Subcutaneous adipose tissue (tissue), 4 donors: ENCODE data around the gene PRR13. TPM values are rescaled to one million over a fixed set of nuclear protein-coding genes. Genes with fewer than 3 reads are reported as not detected.

Experiments
- CTCF ChIP-seq: fragments of 450-650 bp; IDR thresholded peaks from one replicate; pipeline ENCODE4 v1.5.1; 2016; ENCODE audit warnings: low read depth, mild to moderate bottlenecking, control low read depth, antibody characterized with exemption, moderate library complexity
- total RNA-seq, 4 donors: library from RNA; depleted of rRNA; stranded (reverse); fragments of >200 nt; gene quantifications; one replicate each; pipeline ENCODE4 v1.1.0, GENCODE V29; 2016

Gene PRR13
- total RNA-seq, 4 donors from 2014 or later: 57.7 to 83.1 (median 71.0) TPM

GRCh38 chr12:53431187-53431586 is 10.3 kb upstream of the PRR13 start:
- no peak for TF ChIP-seq CTCF

GRCh38 chr12:53443955-53444354 is 2.4 kb downstream of the PRR13 start:
- no peak for TF ChIP-seq CTCF

- no peak for TF ChIP-seq CTCF
These were observed 9.4 kb downstream of the PRR13 start for GRCh38 chr12:53450936-53451335.

GRCh38 chr12:53451661-53452158 is 10.2 kb downstream of the PRR13 start, which contains the start of gene PCBP2:
Gene PCBP2, plus strand, starts transcription at chr12:53452102. Its CDS starts 2,699 bp downstream, at chr12:53454801.
- no peak for TF ChIP-seq CTCF

GRCh38 chr12:53452159-53453077 is 10.9 kb downstream of the PRR13 start:
- no peak for TF ChIP-seq CTCF

- no peak for TF ChIP-seq CTCF
These were observed 12.6 kb downstream of the PRR13 start for GRCh38 chr12:53453953-53454640.

GRCh38 chr12:53454707-53455106 is 13.2 kb downstream of the PRR13 start:
- TF ChIP-seq CTCF: no peak
